ENCODE measurements around the gene PKD2. TPM values are rescaled to one million over a fixed set of nuclear protein-coding genes. Genes with fewer than 3 reads are reported as not detected.

The PKD2 gene
- total and polyA plus RNA-seq, 7 donors, result 1.4 to 123 (median 67.6) TPM

DNA sequence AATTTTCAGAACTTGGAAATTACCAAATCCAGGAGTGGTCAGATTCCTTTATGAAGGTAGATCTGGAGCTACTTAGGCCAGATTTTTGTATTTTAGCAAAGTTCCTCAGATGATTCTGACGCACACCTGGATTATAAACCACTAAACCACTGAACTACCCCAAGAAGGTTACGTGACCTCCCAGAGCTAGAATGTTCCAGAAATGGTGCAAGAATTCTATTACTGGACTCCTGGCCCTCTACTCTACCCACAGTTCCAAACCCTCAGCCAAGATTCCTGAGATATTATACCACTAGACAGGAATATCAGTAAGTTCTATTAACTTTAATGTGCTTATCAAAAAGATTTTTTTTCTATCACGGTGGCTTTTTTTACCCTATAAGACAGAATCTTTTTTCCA, 83.9 kb downstream of the PKD2 start:
- WGBS, 2 donors, result 88 to 95% methylated on average over 3 of the region's 3 CpGs
- no peaks in the 10 kb centered on the region for H3K36me3 ChIP-seq
- H3K4me1 ChIP-seq, result no peaks in the 10 kb centered on the region
- no peak overlapping the region for H3K27ac ChIP-seq
- no peaks in the 10 kb centered on the region for H3K9me3 ChIP-seq
- TF ChIP-seq CTCF (IDR thresholded peaks at IDR 0.05), result no peak
- TF ChIP-seq POLR2AphosphoS5 (IDR thresholded peaks at IDR 0.05), result no peak
- TF ChIP-seq EP300 (IDR thresholded peaks at IDR 0.05), result no peak
- TF ChIP-seq POLR2A (IDR thresholded peaks at IDR 0.05), result no peak
- intact Hi-C loops (cut with DNase I), result no loop called here
- DNase-seq, result no peak
- no peak overlapping the region for H3K4me3 ChIP-seq
- no peaks in the 10 kb centered on the region for H3K27me3 ChIP-seq

GRCh38 chr4:88093874-88094273, 86.4 kb downstream of the PKD2 start:
- WGBS, 2 donors, result 73 to 89% methylated on average over 5 of the region's 5 CpGs
- Histone ChIP-seq H3K27ac (no peak overlapping the region), H3K27me3 (no peaks in the 10 kb centered on the region), H3K36me3 (no peaks in the 10 kb centered on the region), H3K9me3 (no peaks in the 10 kb centered on the region), H3K4me3 (no peak overlapping the region), H3K4me1 (no peaks in the 10 kb centered on the region)
- intact Hi-C loops (cut with DNase I), result no loop called here
- TF ChIP-seq POLR2A (IDR thresholded peaks at IDR 0.05) (no peak), EP300 (IDR thresholded peaks at IDR 0.05) (no peak), POLR2AphosphoS5 (IDR thresholded peaks at IDR 0.05) (no peak), CTCF (IDR thresholded peaks at IDR 0.05) (no peak)
- no peak for DNase-seq

- H3K36me3 ChIP-seq, result no peaks in the 10 kb centered on the region
- H3K27me3 ChIP-seq, result no peaks in the 10 kb centered on the region
- H3K4me3 ChIP-seq, result no peak overlapping the region
- no peak for DNase-seq
- no peaks in the 10 kb centered on the region for H3K4me1 ChIP-seq
- 30 to 65% methylated on average over 2 of the region's 2 CpGs for WGBS, 2 donors
- intact Hi-C loops (cut with DNase I), result no loop called here
- TF ChIP-seq POLR2A (IDR thresholded peaks at IDR 0.05) (no peak), EP300 (IDR thresholded peaks at IDR 0.05) (no peak), POLR2AphosphoS5 (IDR thresholded peaks at IDR 0.05) (no peak), CTCF (IDR thresholded peaks at IDR 0.05) (no peak)
- H3K27ac ChIP-seq, result no peak overlapping the region
- no peaks in the 10 kb centered on the region for H3K9me3 ChIP-seq
Measured at GRCh38 chr4:88097301-88097700, 89.9 kb downstream of the PKD2 start.

DNA sequence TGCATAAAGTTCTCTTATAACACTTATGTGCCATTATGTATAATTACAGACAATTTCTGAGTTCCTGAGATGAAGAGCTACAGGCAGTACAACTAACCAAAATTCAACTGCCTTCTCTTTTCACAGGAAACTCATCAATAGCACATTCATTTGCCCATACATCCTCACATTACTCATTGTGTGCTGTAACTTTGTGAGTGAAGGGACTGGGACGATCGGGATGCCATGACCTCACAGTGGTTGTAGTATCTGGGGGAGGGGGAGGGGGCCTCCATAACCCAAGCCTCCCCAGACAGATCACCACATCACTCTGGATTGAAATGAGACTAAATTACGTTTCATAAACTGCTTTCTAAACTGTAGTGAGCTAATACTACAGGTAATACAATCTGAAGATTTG, 90.3 kb downstream of the PKD2 start:
- no peak for DNase-seq
- no peaks in the 10 kb centered on the region for H3K4me1 ChIP-seq
- H3K36me3 ChIP-seq, result no peaks in the 10 kb centered on the region
- 85 to 89% methylated on average over 3 of the region's 3 CpGs for WGBS, 2 donors
- no peaks in the 10 kb centered on the region for H3K9me3 ChIP-seq
- no peaks in the 10 kb centered on the region for H3K27me3 ChIP-seq
- no peak overlapping the region for H3K27ac ChIP-seq
- intact Hi-C loops (cut with DNase I), result no loop called here
- TF ChIP-seq CTCF (IDR thresholded peaks at IDR 0.05) (no peak), POLR2AphosphoS5 (IDR thresholded peaks at IDR 0.05) (no peak), POLR2A (IDR thresholded peaks at IDR 0.05) (no peak), EP300 (IDR thresholded peaks at IDR 0.05) (no peak)
- H3K4me3 ChIP-seq, result no peak overlapping the region

DNA sequence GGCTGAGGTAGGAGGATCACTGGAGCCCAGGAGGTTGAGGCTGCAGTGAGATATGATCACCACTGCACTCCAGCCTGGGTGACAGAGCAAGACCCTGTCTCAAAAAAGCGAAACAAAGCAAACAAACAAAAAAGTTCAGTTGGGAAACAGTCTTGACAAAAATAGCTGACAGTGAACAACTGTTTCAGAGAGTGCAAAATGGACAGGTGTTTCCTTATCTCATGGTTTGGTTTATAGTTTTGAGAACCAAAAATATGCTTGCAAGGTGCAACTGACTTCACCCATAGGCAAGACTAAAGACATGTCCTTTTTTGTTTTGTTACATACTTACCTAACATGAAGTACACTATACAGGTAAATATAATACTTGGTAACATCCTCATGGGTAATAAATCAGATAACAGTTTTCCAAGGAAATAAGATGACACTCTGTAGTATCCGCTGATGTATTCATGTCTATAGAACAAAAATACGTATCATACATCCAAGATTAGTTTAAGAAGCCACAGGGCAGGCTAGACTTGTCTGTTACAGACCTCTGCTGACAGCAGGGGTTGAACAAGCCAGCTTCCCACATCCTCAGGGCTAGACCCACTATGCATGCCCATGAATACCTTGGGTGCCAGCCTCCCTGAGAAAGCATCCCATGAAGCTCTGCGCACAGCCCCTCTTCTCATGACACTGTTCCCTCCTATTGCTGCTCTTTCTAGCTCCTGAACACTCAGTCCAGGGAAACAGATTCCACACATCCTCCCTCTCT, 91.7 kb downstream of the PKD2 start:
- TF ChIP-seq POLR2A (IDR thresholded peaks at IDR 0.05) (no peak), POLR2AphosphoS5 (IDR thresholded peaks at IDR 0.05) (no peak), EP300 (IDR thresholded peaks at IDR 0.05) (no peak), CTCF (IDR thresholded peaks at IDR 0.05) (no peak)
- WGBS, 2 donors, result 75 to 77% methylated on average over 4 of the region's 4 CpGs

More for the DNA sequence above, 91.7 kb downstream of the PKD2 start:
- H3K27ac ChIP-seq, result no peak overlapping the region
- no peak for DNase-seq
- no peaks in the 10 kb centered on the region for H3K9me3 ChIP-seq
- no peak overlapping the region for H3K4me3 ChIP-seq
- H3K36me3 ChIP-seq, result no peaks in the 10 kb centered on the region
- no peaks in the 10 kb centered on the region for H3K27me3 ChIP-seq
- intact Hi-C loops (cut with DNase I), result no loop called here
- no peaks in the 10 kb centered on the region for H3K4me1 ChIP-seq

Measured in sigmoid colon (tissue), 7 donors.